ENCODE results near the gene RCE1.

RCE1 gene

GRCh38 chr11:66857927-66858185 is 14.6 kb downstream of the RCE1 start:
- DNase-seq = no peak

GRCh38 chr11:66858186-66858938 is 15.1 kb downstream of the RCE1 start:
- no peak for DNase-seq

GRCh38 chr11:66858939-66859685 is 15.9 kb downstream of the RCE1 start:
- no peak for DNase-seq

GRCh38 chr11:66859686-66860448 is 16.6 kb downstream of the RCE1 start:
- no peak for DNase-seq

- DNase-seq = no peak
Observed at GRCh38 chr11:66860449-66860831, 17.2 kb downstream of the RCE1 start.

- DNase-seq = no peak
Observed at GRCh38 chr11:66861038-66861773, 18.0 kb downstream of the RCE1 start.

GRCh38 chr11:66861774-66862558 is 18.7 kb downstream of the RCE1 start:
- no peak for DNase-seq

DNA sequence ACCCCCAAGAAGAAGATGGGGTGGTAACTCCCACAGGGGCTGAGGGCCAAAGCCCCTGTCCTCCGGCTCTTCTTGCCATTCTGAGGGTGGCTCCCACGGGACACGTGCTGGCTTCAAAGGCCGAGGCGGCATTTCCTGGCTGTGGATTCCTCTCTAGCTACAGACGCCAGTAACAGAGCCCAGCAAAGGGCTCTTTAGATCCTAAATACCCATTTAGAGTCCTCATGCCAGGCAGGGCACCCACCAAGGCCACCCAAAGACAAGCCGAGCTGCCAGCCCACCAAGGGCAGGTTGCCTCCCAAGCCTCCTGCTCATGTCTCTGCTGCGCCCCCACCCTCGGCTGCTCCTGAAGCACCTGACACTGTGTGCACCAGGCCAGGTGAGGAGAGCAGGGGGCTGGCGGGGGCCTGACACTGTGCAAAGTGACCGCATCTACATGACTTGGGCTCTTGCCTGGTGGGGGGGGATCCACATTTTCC is 19.4 kb downstream of the RCE1 start:
- DNase-seq = no peak

DNA sequence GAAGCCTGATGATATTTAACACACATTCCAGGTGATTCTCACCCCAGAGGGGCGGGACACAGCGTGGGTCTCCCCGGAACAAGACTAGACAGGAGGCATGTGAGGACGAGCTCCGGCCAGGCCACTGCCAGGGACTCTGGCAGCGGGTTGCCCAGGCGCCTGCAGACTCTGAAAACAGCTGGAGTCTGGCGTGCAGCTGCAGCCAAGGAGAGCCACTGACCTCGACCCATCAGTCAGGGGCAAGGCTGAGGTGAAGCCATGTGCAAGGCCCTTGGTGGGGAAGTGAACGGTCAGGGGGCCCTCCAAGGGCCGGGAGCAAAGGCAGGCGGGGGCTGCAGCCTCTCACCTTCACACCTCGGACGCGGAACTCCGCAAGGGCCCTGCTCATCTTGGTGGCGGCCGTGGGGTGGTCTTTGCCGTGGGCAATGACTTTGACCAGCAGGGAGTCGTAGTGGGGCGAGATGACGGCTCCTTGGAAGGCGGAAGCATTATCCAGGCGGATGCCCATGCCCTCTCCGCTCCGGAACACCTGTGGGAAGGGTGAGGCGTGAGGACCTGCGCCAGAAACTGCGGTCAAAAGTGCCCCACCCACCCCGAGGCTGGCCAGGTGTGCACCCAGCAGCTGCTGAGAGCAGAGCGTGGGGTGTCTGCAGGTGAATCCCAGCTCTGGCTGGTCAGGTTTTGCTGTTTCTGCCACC is 20.3 kb downstream of the RCE1 start:
- DNase-seq = no peak

- DNase-seq = no peak
Observed at GRCh38 chr11:66864172-66864901, 21.1 kb downstream of the RCE1 start.

DNA sequence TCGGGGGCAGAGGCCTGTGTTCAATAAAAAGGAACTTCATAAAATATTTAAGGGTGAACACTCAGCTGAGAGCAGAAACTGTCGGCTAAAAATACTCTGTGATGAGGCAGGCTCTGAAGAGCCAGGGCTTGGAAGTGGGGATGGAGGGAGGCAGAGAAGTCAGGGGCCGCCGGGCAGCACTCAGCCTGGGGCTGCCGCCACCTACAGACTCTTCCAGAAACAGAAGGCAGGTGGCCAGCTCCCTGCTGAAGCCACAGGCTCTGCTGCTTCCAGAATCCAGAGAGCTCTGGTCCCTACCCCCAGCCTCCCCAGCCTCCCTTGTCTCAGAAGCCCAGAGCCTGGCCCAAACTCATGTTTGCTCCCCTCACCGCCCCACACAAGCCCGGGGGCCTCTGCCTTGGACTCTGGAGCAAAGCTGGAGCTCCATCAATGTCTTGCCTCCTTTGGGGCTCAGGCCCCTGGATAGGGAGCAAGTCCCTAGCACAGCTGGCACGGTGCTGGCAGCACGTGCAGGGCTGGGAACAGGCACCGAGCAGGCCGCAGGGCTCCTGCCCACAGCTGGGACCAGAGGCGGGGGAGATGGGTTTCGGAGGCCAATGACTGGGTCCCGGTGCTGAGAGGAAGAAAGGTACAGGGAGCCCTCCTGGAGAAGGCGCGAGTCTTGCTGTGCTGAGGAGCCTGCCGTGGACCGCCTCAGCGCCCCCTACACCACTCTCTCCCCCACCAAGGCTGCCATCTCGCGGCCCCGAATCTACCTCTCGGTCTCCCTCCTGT is 21.9 kb downstream of the RCE1 start:
- no peak for DNase-seq

GRCh38 chr11:66866007-66866406 is 22.8 kb downstream of the RCE1 start:
- DNase-seq = no peak

DNA sequence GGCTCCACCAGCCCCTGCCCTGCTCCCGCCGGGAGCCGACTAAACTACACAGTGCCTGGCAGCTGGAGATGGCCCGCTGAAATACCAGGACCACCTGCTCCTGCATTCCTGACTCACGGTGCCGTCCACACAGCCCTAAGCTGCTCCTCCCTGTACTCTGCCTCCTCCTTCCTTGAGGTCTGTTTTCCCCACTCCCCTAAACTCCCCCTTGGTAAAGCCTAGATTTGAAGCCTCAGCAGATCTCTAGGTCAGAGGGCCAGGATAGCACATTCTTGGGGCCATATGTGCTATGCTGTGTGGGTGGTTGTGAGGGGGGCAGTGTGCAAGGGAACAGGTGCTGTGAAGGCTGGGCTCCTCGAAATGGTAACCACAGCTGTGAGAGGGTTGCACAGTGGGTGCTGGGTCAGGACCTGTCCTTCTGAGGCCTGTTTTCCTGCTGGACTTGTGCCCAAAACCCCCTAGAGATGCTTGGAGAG is 23.3 kb downstream of the RCE1 start:
- no peak for DNase-seq

GRCh38 chr11:66867425-66868040 is 24.3 kb downstream of the RCE1 start:
- DNase-seq = no peak

GRCh38 chr11:66868082-66868725 is 25.0 kb downstream of the RCE1 start:
- no peak for DNase-seq

DNA sequence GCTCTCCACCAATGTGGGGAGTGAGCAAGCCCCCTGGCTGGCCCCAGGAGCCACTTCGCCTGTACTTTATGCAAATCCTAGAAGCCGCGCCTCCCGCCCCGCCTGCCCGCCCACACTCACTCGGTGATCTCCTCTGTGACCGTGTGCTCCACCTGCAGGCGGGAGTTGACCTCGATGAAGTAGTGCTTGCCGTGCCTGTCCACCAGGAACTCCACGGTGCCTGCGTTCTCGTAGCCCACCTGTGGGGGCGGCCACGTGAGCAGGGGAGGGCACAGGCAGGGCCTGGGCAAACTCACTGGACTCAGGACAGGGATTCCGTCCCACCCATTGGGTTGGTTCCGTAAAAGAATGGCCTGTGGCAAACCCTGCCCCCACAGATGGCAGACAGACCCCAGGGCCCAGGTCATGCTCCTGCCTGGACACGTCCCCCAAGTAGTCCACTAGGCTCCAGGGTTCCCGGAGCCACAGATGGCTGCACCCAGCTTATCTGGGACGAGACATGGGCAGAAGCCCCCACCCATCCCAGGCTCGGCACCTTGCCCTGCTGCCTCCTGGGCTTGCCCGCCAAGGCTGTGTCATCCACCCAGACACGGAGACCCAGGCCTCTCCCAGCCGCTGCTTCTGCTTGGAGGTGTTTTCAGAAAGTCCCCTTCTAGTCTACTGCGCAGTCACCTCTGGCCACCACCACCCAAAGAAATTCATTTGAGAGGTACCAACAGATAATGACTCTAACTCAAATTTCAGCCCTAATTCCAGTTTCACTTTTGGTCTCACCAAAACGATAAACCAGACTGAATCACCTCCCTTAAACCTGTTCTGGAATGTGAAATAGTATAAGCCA is 25.7 kb downstream of the RCE1 start:
- DNase-seq = no peak

- DNase-seq = no peak
Observed at GRCh38 chr11:66869567-66869870, 26.3 kb downstream of the RCE1 start.

GRCh38 chr11:66870131-66870530 is 26.9 kb downstream of the RCE1 start:
- no peak for DNase-seq
